ENCODE measurements around the gene ANTXR1.

Gene ANTXR1

DNA sequence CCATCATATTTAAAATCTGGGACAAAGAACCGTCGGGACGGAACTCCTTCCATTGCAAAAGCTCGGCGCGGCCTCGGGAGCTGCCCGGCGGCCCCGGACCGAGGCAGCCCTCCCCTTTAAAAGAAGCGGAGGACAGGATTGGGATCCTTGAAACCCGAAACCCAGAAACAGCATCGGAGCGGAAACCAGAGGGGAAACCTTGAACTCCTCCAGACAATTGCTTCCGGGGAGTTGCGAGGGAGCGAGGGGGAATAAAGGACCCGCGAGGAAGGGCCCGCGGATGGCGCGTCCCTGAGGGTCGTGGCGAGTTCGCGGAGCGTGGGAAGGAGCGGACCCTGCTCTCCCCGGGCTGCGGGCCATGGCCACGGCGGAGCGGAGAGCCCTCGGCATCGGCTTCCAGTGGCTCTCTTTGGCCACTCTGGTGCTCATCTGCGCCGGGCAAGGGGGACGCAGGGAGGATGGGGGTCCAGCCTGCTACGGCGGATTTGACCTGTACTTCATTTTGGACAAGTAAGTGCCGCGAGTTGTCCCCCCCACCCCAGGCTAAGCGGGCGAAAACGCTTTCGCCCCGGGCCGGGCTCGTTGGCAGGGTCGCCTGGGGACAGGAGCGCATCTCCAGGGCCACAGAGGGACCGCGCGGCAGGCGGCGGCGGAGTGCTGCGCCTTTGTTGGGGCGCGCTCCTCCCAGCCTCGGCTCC lies at the start of gene ANTXR1:
ANTXR1 (plus strand) TSS at position 38 of the 698 bp plus-strand sequence; CDS start at position 359, 321 bp downstream.
- FAIRE-seq = no peak

DNA sequence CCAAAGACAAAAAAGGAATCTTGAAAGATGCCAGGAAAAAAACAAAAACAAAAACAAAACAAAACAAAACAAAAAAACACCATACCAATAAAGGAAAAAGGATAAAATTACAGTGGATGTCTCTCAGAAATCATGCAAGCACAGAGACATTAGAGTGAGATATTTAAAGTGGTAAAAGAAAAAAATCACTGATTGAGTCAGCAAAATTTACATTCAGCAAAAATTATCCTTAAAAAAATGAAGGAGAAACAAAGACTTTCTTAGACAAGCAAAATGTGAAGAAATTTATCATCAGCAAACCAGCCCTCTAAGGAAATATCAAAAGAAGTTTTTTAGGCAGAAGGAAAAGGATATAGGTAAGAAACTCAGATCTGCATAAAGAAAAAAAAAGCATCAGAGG lies 48.7 kb upstream of the ANTXR1 start:
- no peak for FAIRE-seq

DNA sequence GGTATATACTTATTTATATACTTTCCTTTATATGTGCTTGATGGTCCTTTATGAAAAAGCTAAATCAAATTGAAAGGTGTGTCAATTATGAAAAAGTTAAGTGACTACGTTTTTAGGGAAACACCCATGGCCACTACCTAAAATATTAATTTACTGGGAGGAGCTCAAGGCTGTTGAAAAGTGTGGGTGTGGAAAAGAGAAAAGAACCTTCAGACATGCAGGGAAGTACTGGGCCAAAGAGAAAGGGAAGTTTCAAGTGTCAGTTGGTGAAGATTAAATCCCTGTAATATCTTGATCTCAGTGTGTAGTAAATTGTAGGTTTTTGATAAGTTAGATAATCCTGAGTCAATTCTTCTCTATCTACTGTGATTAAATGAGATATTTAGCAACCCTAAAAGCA lies 44.8 kb upstream of the ANTXR1 start:
- FAIRE-seq = no peak

DNA sequence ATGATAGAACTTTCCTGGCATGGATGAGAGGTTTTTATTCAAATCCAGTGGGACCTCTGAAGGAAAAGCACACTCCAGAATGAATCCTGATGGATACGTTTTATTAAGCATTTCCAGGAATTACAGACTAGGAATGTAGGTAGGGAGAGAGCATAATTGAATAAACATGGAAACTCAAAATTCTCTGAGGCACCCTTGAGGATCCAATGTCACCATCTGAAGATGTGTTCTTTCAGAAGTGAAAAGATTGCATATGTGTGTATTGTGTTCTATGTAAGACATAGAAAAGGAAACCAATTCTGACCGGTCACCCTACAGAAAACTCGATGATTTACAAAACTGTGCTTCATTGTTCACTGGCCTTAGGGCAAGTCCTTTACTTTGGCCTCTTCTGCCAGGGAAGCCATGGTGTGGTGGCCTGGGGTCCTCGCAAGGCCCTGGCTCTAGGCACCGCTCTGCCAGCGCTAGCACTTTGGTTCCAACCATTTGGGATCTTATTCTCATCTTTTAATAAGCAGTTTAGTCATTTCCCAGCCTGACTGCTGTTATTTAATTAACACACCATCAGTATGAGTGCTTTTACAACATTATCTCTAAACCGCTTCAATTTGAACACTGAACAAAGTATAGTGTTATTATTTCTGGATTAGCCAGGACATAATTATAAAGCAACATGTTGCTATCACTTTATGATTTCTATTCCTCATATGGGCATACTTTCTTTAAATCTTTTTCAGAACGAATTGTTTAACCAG lies 43.1 kb upstream of the ANTXR1 start:
- no peak for FAIRE-seq

DNA sequence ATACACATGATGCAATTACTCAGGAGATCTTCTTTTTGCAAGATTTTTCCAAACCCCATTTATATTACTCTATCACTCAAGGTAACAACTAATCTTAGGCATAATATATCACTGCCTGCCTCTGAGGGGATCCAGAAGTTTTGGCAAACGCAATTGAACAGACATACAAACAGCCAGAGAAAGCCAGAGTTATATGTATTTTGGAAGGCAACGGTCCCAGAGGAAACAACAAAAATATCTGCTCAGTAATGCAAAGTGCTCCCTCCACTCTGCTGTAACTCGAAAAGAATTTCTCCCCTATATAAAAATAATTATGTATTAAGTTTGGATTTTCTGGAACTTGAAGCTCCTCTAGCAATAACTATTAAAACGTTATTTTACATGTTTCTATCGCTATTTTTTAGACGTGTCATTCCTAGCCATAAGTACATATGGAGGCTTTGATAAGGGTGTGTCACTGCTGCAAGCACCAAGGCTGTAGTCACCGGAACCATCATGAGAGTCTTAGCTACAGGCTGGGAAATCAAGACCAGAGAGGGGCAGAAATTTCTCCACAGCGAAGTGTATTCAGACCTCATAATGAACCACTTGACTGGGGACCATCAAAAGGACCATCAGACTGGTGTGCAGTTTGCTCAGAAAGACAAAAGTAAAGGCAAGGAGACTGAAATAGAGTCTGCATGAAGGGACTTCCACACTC lies 42.3 kb upstream of the ANTXR1 start:
- no peak for FAIRE-seq

DNA sequence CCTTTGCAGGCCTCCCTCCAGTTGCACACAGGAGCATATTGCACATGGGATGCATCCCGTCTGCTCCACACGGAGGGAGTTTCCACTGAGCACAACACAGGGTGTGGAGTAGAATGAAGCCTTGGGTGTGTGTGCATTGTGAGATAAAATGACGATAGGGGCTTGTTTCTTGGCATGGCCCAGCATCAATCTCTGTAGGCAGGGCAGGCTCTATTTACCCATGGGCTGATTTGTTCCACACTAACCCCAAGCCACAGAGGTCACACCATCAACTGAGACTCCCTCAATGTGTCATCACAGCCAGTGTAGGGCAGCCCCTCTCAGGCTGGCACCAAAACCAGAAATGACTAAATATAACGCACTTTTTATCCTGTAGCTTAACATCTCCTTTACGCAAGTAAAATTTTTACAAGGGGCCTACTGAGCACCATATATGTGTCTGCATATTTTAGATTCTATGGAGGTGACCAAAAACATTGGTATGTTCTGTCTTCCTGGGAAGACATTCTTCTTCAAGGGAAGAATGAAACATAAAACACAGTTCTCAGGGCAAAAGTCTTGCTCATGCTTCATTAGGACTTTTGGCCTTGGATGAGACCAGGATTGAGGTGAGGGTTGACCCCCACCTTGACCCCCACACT lies 41.3 kb upstream of the ANTXR1 start:
- FAIRE-seq = no peak

DNA sequence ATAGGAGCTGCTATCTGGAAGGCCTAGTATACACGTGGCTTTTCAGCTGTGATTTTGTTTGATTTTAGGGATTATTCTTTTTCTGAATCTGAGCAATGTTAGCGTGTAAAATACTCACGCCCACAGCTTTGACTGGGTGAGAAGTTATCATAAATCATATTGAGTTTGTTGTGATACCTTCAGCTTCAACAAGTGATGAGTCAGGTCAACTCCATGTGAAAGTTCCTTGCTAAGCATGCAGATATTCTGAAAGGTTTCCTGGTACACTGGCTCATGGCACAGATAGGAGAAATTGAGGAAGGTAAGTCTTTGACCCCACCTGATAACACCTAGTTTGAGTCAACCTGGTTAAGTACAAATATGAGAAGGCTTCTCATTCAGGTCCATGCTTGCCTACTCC lies 38.7 kb upstream of the ANTXR1 start, which contains the start of gene GKN1:
GKN1 (plus strand) TSS at position 386 of the 400 bp plus-strand sequence. CDS start 42 bp downstream, outside the sequence.
- FAIRE-seq = no peak

DNA sequence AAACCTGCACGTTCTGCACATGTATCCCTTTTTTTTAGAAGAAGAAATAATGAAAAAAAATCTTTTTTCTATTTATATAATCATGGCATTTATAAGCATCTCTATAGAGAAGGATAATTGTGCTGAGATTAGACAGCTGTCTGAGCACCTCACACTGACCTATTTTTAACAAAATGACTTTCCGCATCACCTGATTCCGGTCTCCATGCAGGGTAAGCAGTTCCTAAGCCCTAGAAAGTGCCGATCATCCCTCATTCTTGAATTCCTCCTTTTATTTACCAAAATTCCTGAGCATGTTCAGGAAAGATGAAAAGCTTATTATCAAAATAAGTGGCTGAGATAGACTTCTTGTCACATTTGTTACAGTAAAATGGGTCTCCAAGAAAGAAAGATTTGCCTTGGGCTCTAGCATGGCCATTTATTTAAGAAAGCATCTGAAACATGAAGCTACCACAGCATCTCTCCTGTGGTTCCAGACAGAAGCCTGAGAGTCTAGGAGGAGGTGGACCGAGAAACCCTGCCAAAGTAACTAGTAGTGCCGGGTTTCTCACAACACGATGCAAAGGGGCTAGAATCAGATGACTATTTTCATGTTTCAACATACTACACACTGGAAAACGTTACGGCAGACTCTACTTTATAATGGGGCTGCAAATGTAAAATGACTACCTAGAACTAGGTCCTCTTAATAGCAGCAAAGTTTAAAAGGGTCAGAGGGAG lies 37.9 kb upstream of the ANTXR1 start:
- peak; percentile 27 for FAIRE-seq

DNA sequence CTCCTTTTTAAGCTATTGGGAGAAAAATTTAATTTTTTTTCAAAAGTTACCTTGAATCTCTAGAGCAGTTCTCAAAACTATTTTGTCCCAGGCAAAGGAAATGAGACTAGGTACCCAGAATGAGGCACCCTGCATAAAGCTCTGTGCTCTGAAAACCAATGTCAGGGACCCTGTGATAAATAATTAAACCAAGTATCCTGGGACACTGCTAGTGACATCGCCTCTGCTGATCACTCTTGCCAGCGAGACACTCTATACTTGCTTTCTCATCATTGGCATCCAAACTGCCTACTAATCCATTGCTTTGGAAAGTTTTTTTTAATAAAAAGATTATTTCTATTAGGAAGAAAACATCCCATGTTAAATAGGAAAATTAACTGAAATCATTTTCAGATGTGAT lies 37.1 kb upstream of the ANTXR1 start:
- FAIRE-seq = no peak

DNA sequence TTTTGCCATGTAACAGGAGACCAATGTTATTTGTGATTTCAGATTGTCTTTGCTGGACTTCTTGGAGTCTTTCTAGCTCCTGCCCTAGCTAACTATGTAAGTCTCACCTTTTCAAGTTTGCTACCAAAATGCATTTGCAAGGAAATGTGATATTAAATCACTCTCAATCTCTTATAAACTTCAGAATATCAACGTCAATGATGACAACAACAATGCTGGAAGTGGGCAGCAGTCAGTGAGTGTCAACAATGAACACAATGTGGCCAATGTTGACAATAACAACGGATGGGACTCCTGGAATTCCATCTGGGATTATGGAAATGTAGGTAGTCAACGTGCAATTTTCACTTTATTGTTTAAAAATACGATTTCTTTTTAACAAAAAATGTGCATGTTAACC lies 35.5 kb upstream of the ANTXR1 start:
- FAIRE-seq = no peak

DNA sequence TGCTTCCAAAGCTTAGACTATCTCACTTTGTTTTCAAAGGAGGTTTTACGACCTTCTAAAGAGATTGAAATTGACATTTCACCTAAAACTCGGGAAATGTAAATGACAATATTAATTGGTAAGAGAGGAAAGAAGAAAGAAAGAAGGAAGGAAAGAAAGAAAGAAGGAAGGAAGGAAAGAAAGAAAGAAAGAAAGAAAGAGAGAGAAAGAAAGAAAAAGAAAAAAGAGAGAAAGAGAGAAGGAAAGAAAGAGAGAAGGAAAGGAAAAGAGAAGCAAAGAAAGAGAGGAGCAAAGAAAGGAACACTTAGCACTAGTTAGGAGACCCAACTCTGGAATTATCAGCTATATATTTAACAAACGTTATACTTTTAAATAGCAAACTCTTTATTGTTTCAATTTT lies 34.9 kb upstream of the ANTXR1 start:
- FAIRE-seq = no peak

DNA sequence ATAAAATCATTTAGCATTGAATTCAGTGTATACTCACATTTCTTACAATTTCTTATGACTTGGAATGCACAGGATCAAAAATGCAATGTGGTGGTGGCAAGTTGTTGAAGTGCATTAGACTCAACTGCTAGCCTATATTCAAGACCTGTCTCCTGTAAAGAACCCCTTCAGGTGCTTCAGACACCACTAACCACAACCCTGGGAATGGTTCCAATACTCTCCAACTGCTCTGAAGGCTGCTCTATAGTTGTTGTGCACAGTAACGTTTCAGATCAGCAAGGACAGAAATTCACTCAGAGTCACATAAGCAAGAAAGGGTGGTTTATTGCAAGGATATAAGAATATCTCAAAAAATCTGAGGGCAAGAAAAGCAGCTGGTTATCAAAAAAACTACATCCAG lies 32.0 kb upstream of the ANTXR1 start:
- no peak for FAIRE-seq

DNA sequence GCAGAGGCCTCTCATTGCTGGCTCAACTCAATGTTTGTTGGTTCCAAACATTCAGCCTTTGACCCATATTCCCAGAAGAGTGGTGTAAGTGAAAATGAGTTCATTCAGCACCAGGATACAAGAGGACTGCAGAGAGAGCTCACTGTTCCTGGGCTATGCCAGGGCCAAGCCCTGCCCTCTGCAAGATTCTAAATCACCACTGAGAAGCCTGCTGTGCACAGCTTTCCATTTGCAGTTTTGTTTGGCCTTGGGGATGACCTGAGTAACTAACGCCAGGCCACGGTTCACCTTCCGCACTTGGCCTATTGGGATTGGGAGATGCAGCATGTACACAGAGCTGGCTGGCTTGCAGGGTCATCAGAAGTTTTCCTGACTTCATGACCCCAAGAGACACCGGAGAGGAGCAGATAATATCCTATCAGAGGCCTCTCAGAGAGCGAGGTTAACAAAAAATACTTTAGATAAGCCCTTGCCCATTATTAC lies 25.9 kb upstream of the ANTXR1 start:
- no peak for FAIRE-seq

DNA sequence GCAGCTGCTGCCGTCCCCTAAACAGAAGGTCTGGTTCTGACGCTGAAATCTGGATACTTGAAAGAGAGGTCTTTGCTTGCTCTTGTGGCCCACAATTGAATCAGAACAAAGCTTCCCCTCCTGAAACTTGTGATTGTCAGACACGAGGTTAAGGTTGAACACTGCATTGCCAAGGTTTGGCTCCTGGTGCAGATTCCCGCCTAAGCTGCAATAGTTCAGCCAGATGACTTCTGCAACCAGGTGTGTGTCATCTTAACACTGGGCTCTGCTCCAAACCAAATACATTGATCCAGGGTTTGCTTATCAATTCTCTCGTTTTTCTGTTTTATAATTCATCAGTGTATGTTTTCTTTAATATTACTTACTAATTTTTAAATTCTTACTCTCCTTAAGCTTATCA lies 23.9 kb upstream of the ANTXR1 start:
- no peak for FAIRE-seq

DNA sequence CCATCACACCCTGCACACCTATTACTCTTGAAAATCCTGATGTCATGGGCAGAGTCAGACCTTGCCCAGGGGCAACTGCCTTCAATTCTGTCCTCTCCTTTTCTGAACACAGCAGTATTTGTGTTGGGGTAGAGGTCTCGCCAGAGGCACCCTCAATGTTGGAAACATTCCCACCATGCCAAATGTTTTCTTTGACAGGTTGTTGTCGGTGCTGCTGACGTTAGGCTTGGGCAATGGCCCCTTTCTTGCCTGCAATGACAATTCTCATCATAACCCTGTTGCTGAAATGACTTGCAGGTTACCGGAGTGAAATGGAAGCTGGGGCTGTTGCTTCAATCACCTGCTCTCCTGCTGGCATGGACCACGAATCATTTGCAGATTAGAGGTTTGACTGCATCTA lies 20.6 kb upstream of the ANTXR1 start:
- FAIRE-seq = no peak

DNA sequence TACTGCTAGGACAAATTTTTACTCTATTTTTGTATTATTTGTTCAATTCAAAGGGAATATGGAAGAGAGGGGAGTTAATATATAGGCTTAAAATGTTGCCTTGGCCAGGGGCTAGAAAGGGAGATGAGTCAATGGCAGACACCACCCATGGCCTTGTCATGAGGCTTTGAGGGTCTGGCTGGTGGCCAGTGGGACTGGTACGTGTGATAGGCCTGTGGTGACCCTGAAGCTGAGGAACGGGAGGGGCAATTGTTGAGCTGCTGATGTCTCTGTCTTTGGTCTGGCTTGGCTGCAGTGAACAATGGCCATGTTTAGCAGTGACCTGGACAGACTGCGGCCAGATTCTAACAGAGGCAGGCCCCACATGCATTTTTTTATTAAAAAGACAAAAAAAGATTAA lies 20.0 kb upstream of the ANTXR1 start:
- no peak for FAIRE-seq

DNA sequence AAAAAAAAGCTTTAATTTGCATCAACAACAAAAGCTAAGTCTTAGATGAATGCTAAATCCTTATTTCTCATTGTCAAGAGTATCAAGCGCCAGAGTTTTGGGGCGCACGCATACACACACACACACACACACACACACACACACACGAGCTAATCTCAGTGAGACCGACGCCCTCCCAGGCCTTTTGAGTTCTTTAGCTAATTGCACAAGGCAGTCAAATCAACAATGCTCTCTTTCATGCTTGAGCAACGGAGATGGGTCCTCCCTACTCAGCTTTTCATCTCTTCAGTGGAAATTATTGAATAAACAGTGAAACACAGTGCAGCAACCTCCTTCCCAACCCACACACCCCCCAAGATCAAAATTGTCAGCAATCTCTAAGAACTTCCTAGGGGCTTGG lies 19.3 kb upstream of the ANTXR1 start:
- FAIRE-seq = no peak

DNA sequence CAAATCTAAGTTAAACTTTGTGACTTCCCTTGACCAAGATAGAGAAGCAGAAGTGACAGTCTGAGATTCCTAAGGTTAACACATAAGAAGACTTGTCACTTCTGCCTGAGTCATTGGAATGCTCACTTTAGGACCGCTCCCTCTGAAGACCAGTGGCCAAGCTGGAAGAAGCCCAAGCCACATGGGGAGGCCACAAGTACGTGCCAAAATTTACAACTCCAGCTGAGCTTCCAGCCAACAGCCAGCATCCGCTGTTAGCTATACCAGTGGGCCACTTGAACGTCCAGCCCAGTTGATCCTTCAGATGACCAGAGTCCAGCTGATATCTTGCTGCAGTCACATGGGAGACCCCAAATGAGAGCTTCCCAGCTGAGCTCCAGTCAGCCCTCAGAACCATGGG lies 18.1 kb upstream of the ANTXR1 start:
- FAIRE-seq = no peak

DNA sequence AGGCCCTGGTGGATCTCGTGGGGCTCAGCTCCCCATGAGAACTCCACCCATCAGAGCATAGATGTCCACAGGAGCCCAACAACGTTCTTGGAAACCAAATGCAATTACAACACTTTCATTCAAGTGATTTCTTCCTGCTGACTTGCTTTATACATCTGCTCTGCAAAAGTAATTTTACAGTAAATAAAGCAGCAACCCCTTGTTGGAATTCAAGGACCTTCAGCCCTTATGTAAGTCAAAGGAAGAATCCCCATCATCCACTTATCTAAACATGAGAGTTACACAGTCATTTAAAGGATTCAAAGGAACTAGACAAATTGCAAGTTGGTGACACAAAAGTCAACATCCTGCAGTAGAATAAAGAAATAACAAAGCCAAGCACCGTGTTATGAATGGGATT lies 17.1 kb upstream of the ANTXR1 start:
- no peak for FAIRE-seq

DNA sequence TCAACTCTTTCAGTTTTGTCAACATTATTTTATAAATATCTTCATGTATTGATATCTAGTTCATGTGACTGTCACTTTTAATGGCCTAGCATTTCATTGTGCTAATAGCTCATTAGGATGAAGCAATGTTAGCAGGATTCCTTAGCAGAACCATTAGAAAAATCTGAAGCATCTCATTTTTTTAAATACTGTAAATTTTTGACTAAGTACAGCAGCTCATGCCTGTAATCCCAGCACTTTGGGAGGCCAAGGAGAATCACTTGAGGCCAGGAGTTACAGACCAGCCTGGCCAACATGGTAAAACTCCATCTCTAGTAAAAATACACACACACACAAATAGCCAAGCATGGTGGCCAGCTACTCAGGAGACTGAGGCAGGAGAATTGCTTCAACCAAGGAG lies 15.6 kb upstream of the ANTXR1 start:
- FAIRE-seq = no peak

DNA sequence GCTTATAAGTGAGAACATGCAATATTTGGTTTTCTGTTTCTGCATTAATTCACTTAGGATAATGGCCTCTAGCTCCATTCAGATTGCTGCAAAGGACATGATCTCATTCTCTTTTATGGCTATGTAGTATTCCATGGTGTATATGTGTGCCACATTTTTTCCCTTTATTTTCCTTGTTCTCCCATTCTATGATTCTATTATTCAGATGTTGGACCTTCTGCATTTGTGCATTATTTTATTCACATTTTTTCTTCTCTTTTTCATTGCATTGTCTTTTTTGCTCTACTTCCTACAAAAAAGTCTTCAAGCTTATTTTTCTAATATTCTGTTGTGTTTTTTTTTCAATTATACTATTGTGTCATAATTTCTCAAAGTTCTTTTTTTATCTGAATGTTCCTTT lies 11.1 kb upstream of the ANTXR1 start:
- no peak for FAIRE-seq

DNA sequence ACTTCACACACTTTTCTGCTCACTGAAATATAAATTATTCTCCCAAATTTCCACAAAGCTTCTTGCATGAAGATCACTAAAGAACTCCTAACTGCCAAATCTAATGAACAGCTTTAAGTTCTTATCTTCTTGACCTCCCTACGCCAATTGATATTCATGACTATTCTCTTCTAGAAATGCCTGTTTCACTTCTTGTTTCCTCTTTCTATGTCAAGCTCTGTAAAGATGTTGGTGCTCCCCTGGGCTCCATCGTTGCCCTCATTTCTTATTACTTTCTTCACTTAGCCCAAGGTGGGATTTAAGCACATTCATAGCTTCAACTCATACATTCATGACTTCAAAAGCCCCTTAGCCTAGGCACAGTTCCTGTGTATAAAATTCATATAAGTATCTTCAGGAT lies 9.2 kb upstream of the ANTXR1 start:
- FAIRE-seq = no peak

DNA sequence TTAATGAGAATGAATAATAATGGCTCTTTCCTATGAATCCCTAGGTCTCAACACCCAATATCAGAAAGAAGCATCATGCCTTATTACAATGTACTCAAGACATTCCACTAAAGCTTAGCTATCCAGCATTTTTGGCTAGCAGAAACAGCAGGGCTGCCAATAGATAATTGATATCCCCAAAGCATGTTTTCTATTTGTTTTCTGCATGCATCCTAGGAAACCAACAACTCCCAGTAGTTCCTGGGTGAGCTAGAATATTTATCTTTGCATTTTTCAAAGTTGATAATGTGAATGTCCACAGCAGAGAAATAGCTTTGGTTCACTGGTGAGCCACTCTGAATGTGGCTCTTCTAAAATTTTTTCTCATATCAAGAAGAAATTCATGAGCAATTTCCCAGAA lies 5.8 kb upstream of the ANTXR1 start:
- no peak for FAIRE-seq

All from islet of Langerhans (tissue), 1 donor.